ENCODE measurements around the gene TUBG2. TPM values are rescaled to one million over a fixed set of nuclear protein-coding genes. Genes with fewer than 3 reads are reported as not detected.

Gene TUBG2
- total RNA-seq, 2 experiments from 2014 or later: 10.4 to 23.4 TPM

- H3K9me3 ChIP-seq (ENCODE audit: low read length): no peaks in the 10 kb centered on the region
- no TSS peak for BruUV-seq (replicated peaks)
- ChIA-PET POLR2A (interaction anchor here (0.7 kb wide), 1 partner anchor 13 kb away, joined by 3 read pairs; no protein-coding TSS in a partner anchor), CTCF (ENCODE audit: unreplicated experiment) (interaction anchor here (0.5 kb wide), 1 partner anchor 203 kb away, joined by 3 read pairs; no protein-coding TSS in a partner anchor)
- H3K4me1 ChIP-seq (ENCODE audit: insufficient read depth, low read length, poor library complexity, severe bottlenecking): peaks cover 46% of the 10 kb centered on the region
- H3K36me3 ChIP-seq (ENCODE audit: insufficient read depth, low read length): peaks cover 4% of the 10 kb centered on the region; the same call in 1 of the 2 replicates
- H3K4me2 ChIP-seq (ENCODE audit: low read length): peak overlapping the region; percentile 89
- peak; percentile 28 for DNase-seq (ENCODE audit: low spot score)
- peak overlapping the region; percentile 82 for H3K4me3 ChIP-seq (ENCODE audit: low read depth, low read length, poor library complexity, severe bottlenecking)
- no peaks in the 10 kb centered on the region for H3K9me2 ChIP-seq (ENCODE audit: insufficient read depth, low read length)
- no peaks in the 10 kb centered on the region for H3K79me2 ChIP-seq (ENCODE audit: insufficient read depth, low read depth, low read length)
- TF ChIP-seq CTCF (conservative IDR thresholded peaks at IDR 0.05; ENCODE audit: low read length) (no peak), EZH2phosphoT487 (IDR thresholded peaks at IDR 0.05; ENCODE audit: borderline replicate concordance, low read depth, low read length) (no peak)
- H2AFZ ChIP-seq (ENCODE audit: low read length): no peak overlapping the region
- intact Hi-C loops (cut with micrococcal nuclease; ENCODE audit: unreplicated experiment): loop anchor here (2.0 kb wide), 1 partner anchor 16 kb away; the partner anchor contains the start of gene TUBG2
- no peaks in the 10 kb centered on the region for H4K20me1 ChIP-seq (ENCODE audit: insufficient read depth, low read length)
- peak overlapping the region; percentile 21 for H3K27ac ChIP-seq (ENCODE audit: low read depth, low read length, poor library complexity, severe bottlenecking)
Measured at GRCh38 chr17:42674755-42675347, 15.8 kb downstream of the TUBG2 start.

- Histone ChIP-seq H3K9me3 (ENCODE audit: low read length) (no peaks in the 10 kb centered on the region), H3K4me2 (ENCODE audit: low read length) (peak overlapping the region; percentile 89), H3K27ac (ENCODE audit: low read depth, low read length, poor library complexity, severe bottlenecking) (peak overlapping the region; percentile 20), H3K4me1 (ENCODE audit: insufficient read depth, low read length, poor library complexity, severe bottlenecking) (peaks cover 52% of the 10 kb centered on the region), H3K79me2 (ENCODE audit: insufficient read depth, low read depth, low read length) (no peaks in the 10 kb centered on the region), H3K4me3 (ENCODE audit: low read depth, low read length, poor library complexity, severe bottlenecking) (peak overlapping the region; percentile 82), H4K20me1 (ENCODE audit: insufficient read depth, low read length) (no peaks in the 10 kb centered on the region), H3K36me3 (ENCODE audit: insufficient read depth, low read length) (peaks cover 4% of the 10 kb centered on the region; the same call in 1 of the 2 replicates), H2AFZ (ENCODE audit: low read length) (no peak overlapping the region), H3K9me2 (ENCODE audit: insufficient read depth, low read length) (no peaks in the 10 kb centered on the region)
- DNase-seq (ENCODE audit: low spot score): peak; percentile 33
- BruUV-seq (replicated peaks): no TSS peak
- intact Hi-C loops (cut with micrococcal nuclease; ENCODE audit: unreplicated experiment): loop anchor here (2.0 kb wide), 1 partner anchor 17 kb away; the partner anchor contains the start of gene TUBG2
- TF ChIP-seq CTCF (conservative IDR thresholded peaks at IDR 0.05; ENCODE audit: low read length) (no peak), EZH2phosphoT487 (IDR thresholded peaks at IDR 0.05; ENCODE audit: borderline replicate concordance, low read depth, low read length) (no peak)
- CTCF ChIA-PET (ENCODE audit: unreplicated experiment): no interaction called here
- POLR2A ChIA-PET: interaction anchor here (2.3 to 2.5 kb wide), 2 partner anchors 67 to 70 kb away, joined by 8 to 9 read pairs; no protein-coding TSS in a partner anchor
Measured at GRCh38 chr17:42675348-42675964, 16.4 kb downstream of the TUBG2 start.

Data from OCI-LY7 (cell line).